Hematopoietic multipotent progenitor cell treated with erythropoietin and hydrocortisone succinate and interleukin-3 and kit ligand, for 17 days (in vitro differentiated cells): ENCODE results near the gene KRTAP22-1.

Experiments used
- DNase-seq: peaks from one replicate; pipeline ENCODE4 v3.0.0-alpha.2; 2015; ENCODE audit warnings: low spot score

KRTAP22-1 gene

DNA sequence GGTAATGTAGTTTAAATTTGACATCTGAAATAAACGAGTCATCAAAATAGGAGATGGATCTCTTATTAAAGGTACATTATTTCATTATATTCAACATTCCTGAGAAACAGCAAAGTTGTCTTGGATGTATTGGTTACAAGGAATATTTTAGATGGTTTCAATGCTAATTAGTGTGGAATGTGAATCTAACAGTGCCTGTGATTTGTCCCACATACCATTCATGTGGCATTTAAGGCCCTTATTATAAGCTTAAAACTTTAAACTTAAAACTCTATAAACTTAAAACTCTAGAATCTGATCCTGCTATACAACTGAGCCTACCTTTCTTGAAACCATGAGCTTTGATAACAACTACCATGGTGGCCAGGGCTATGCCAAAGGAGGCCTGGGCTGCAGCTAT is at the start of gene KRTAP22-1:
Gene KRTAP22-1 (plus strand): TSS at position 301 of the 400 bp plus-strand sequence.
- DNase-seq: no peak

GRCh38 chr21:30552782-30553181 is 48.1 kb upstream of the KRTAP22-1 start:
- DNase-seq: no peak

- DNase-seq: no peak
Measured at GRCh38 chr21:30555095-30555494, 45.8 kb upstream of the KRTAP22-1 start.

DNA sequence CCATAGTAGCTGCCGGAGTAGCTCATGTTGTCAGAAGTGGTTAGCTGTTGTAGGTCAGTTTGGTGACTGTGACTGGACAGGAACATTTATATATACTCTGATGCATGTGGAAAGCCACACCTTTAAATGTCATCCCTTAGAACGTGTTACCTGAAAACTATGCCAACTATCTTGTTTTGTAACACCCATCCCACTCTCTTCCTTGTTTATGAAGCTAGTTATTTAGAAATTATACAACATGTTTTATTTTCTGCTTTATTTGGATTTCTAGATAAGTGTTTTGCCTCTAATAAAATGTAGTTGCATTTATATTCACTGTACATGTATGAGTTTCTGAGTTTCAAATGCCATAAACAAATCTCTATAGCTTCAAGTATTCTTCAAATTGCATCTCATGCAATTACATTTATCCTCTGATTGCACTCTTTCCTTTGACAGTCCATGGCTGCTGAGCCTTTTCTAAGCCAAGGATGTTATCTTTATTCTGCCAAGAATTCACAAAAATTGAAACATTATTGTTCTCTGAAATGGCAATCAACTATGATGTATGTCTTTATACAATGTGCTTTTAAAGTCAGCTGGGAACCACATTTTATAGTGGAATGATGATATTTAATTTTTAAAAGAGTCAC is 39.5 kb upstream of the KRTAP22-1 start, which contains the start of gene KRTAP19-7:
Gene KRTAP19-7 (minus strand): TSS at position 51 of the 632 bp plus-strand sequence. CDS start 25 bp downstream, at position 26.
- no peak for DNase-seq

DNA sequence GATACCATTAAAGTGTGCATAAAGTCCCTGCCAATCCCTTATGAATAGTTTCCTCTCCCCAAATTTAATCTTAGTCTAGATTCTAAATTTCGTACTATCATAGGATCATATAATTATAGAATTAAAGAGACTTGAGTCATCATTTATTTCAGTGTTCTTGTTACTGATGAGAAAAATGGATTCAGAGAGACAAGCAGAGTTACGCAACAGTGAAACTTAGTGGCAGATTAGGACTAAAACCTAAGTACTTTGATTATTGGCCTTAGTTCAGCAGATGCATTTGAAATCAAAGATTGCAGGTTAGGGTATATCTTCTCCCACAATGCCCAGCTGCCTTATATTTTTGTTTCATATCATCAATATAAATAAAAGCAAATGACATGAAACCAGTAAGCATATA is 38.9 kb upstream of the KRTAP22-1 start:
- no peak for DNase-seq

GRCh38 chr21:30563072-30563471 is 37.8 kb upstream of the KRTAP22-1 start:
- DNase-seq: no peak

DNA sequence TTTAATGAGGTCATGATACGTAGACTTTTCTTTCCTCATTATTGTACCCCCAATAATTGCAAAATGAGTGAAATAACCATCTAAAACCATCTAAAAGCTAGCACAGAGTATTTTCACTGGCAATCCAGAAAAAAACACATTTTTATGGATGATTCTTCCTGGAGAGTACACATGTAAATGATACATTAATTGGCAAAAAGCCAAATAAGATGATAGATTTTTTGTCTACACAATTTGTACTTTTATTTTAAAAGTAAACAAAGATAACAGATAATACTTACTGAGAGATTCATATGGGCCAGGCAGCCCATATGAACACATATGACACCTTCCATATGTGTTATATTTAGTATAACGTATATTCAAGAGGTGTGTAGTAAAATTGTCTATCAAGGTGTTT is 37.3 kb upstream of the KRTAP22-1 start:
- DNase-seq: no peak

GRCh38 chr21:30567617-30568016 is 33.3 kb upstream of the KRTAP22-1 start:
- no peak for DNase-seq

DNA sequence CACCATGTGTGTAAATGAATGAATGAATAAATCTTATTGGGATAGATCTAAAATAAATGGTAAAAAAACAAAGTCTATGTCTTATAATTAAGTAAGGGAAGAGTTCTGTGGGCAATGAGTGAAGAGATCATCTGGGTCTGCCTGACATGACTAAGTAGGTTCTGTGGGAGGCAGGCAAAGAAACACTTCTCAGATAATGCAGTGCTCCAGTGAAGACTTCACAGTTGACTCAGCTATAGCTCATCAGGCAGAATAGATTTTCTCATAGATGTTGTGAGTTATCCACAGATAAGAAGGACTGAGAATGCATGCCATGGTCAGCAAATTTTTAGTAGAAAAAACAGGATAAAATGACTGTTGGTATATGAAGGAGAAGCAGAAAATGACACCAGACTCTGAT is 23.1 kb upstream of the KRTAP22-1 start:
- DNase-seq: no peak

- no peak for DNase-seq
Measured at GRCh38 chr21:30579346-30579745, 21.5 kb upstream of the KRTAP22-1 start.

DNA sequence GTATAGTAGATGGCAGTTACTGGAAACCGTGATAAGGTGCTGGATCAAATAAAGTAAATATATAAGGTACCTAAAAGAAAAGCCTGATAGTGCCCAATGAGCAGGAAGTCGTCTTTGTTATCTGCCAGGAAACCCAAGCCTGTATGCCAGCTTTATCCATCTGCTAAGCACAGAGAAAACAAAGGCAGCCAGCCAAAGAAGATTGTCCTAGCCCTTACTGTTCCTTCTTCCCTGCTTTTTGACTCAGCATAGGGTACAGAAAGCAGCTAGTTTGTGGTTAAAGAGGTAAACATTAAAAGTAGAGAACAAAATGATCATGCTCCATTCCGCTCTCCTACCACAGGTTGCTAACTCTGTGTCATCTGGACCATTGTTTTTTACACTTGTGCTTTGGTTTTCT is 20.8 kb upstream of the KRTAP22-1 start:
- no peak for DNase-seq

- no peak for DNase-seq
Measured at GRCh38 chr21:30582870-30583269, 18.0 kb upstream of the KRTAP22-1 start.

- no peak for DNase-seq
Measured at GRCh38 chr21:30590297-30590696, 10.6 kb upstream of the KRTAP22-1 start, which contains the start of gene KRTAP22-2. Gene KRTAP22-2, minus strand, starts transcription at chr21:30590397.

DNA sequence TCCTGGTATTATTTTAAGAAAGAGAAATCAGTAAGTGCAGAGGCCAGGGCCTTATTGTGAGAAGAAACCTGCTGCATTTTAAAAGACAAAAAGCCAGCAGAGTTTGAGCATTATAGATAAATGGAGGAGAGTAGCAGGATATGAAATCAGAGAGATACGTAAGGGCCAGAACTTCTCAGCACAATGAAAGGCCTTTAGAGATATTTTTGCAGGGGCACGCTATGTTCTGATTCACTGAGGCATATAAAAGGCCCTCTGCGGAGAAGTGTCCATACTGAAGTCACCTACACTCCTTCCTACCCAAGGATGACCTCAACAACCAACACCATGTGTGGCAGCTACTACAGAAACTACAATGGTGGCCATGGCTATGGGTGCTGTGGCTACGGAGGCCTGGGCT is 8.7 kb upstream of the KRTAP22-1 start, which contains the start of gene KRTAP6-3:
Gene KRTAP6-3 (plus strand): TSS at position 301 of the 400 bp plus-strand sequence. CDS start 6 bp downstream, at position 307.
- DNase-seq: no peak

GRCh38 chr21:30598802-30599201 is 2.1 kb upstream of the KRTAP22-1 start, which contains the start of gene KRTAP6-2:
Gene KRTAP6-2, minus strand, starts transcription at chr21:30598902. Its CDS starts 28 bp downstream, at chr21:30598874.
- no peak for DNase-seq

- no peak for DNase-seq
Measured at GRCh38 chr21:30605968-30606367, 5.1 kb downstream of the KRTAP22-1 start.

GRCh38 chr21:30612132-30612531 is 11.2 kb downstream of the KRTAP22-1 start:
- no peak for DNase-seq

DNA sequence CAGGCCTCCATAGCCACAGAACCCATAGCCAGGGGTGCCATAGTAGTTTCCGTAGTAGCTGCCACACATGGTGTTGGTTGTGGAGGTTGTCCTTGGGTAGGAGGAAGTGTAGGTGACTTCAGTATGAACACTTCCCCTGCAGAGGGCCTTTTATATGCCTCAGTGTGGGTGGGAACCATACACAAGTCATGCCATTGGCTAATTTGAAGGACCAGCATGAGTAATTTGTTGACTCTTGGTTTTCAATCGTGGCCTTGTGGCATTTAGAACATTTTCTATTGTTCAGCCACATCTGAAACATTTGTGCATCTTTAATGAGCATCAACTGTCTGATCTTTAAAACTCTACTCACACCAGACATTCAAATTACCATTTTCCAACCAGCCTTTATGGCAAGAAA is 12.9 kb downstream of the KRTAP22-1 start, which contains the start of gene KRTAP6-1:
Gene KRTAP6-1 (minus strand): TSS at position 95 of the 400 bp plus-strand sequence. CDS start 26 bp downstream, at position 69.
- no peak for DNase-seq

DNA sequence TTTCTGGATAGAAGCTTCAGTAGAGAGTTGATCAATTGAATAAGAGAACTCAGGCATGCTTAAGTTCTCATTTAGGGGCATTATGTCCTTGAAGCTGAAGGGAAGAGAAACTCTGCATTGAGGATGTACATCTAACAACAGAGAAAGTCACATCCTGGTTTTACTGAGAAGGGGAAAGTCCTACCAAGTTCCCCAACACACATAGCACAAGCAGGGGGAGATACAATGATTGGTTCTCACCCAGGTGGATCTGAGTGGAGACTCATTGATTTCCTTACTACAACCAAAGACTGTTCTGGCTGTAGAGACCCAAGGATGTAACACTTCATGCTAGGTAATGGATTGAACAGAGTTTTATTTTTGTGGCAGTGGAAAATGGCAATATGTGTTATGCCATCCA is 14.3 kb downstream of the KRTAP22-1 start:
- DNase-seq: no peak

- no peak for DNase-seq
Measured at GRCh38 chr21:30616125-30616524, 15.2 kb downstream of the KRTAP22-1 start, which contains the start of gene KRTAP20-1. Gene KRTAP20-1, plus strand, starts transcription at chr21:30616425. Its CDS starts 30 bp downstream, at chr21:30616455.

GRCh38 chr21:30620080-30620479 is 19.2 kb downstream of the KRTAP22-1 start:
- no peak for DNase-seq

GRCh38 chr21:30620522-30620921 is 19.6 kb downstream of the KRTAP22-1 start, which contains the start of gene KRTAP20-4:
Gene KRTAP20-4, plus strand, starts transcription at chr21:30620627.
- no peak for DNase-seq

GRCh38 chr21:30623362-30623761 is 22.5 kb downstream of the KRTAP22-1 start:
- no peak for DNase-seq
